CD4-positive, alpha-beta T cell treated with Interleukin-1 beta for 1 hour (primary cell): ENCODE measurements around the gene LPAR2.
A peak's percentile ranks its signal among the peaks of the same experiment; 100 is the strongest.

Experiments
- DNase-seq, 2 donors: peaks; one replicate each; pipeline ENCODE4 v3.0.0-alpha.2; 2020 to 2022

The LPAR2 gene

DNA sequence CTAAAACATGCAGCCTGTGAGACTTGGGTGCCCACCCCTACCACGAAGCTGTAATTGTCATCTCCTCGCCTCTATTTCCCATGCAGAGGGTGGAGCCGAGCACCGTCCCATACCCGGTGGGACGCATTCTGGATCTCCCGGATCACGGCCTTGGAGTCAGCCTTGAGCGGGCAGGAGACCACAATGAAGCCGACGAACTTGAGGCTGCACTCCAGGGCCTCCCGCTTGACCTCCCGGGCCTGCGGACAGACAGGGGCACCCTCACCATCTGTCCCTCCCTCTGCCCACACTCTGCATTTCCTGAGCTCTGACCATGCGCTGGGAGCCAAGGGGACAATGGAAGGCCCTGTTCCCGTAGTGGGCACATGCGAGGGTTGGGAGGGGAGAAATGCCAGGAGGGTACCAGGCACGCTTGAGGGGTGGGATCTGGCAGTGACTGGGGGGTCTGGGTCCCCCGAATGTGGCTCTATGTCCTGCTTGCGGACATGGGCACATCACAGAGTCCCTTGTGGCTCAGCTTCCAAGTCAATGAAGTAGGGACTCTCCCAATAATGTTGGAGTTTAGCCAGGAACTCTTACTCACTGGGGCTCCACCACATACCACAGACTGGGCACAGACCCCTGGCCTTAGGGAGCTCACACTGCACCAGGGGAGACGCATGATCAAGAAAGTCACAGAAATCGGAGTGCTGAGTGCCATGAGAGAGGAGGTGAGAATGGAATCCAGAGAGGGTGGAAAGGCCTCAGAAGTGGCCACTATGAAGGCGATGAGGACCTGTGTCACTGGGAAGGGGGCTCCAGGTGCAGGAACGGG, 24.7 kb upstream of the LPAR2 start:
- DNase-seq: no peak

DNA sequence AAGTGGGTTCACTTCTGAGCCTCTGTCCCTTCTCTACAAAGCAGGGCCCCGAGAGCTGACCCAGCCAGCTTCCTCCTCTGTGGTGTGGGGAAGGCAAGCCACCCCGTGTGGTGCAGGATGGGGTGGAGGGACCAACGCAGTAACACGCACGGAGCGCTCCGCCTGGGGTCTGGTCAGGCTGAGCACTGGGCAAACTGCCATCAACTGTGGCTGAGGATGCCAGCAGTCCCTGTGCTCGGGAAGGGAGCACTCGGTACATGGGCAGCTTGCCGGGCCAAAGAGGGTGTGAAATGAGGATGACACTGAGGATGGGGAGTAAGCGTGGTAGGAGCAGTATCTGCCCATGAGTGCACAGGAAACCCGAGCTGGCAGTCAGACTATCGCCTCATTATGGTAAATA, 23.1 kb upstream of the LPAR2 start:
- DNase-seq: no peak

DNA sequence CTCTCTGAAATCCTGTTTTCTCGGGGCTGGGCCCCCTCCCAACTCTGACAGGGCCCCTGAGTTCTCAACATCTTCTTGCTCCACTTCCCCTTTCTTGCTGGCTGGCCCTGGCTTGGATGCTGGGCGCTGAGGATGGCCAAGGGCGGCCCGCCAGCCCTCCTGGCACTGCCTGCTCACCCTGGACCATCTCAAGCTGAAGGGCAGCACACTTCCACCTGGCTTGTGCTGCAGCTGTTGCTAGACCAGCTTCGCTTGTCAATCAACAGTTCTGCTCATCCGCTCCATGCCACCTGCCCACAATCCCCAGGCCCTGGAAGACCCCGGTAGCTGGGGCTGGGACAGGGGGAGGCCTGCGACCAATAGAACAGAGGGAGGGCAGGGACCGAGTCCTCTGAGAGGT, 22.3 kb upstream of the LPAR2 start:
- DNase-seq: no peak

DNA sequence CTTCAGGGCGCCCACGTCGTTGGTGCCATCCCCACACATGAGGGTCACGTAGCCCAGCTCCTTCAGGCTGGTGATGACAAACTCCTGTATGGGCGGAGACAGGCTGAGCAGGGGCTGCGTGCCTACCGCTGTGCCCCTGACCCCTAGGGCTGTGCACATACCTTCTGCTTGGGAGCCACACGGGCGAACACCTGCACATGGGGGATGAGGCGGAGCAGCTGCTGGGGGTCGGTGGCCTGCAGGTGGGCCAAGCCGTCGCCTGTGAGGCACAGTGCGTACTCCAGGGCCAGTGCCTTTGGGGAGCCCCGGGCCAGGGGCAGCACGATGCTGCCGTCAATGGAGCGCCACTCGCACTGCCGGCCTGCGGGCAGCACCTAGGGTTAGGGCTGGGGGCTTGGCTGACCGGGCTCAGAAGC, 21.6 kb upstream of the LPAR2 start:
- DNase-seq: no peak

DNA sequence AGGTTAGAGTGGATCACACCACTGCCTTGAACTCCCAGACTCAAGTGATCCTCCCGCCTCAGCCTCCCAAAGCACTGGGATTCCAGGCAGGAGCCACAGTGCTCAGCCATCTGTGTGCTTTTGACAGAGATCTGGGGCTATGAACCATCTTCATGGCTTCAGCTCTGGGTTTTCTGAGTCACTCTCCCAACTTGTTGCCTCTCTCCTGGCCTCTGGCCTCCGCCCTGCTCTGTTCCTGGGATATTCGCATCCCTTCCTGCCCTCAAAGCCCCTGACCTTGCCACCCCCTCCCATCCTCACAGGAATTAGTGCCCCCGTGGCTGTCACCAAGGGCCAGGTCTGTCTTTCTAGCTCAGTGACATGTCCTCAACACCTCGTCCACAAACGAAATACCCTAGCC, 21.1 kb upstream of the LPAR2 start:
- DNase-seq: no peak

DNA sequence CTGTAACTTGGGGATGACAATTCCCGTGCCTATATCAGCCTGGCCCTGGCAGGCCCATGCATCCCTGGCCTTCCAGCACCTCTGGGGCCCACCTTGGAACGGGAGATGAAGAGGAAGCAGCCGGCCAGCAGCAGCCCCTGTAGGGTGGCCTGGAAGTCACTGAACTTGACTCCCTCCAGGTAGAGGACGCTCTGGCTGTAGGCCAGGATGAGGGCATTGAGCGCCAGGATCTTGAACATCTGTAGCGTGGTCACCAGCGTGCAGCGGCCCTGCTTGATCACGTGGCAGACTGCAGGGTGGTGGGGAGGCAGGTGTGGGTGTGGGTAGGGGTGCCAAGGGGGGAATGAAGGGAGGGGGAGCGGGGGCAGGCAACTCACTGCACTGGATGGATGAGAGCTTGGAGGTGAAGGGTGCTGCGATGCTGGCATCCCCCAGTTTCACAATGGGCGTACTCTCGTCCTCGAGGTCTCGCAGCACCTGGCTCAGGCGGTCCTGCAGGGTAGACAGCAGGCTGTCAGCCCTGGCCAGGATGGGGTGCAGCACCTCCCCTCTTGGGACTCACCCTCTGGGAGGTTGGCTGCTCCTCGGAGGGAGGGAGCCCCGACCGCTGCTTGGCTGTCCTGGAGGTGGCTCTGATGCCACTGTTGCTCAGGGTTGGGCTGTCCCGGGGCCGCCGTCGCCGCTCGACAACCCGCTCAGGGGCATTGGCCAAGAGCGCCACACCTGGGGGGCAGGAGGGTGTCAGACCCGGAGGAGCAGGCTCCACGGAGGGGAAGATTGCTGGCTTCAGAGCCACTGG, 19.2 kb upstream of the LPAR2 start:
- no peak for DNase-seq

DNA sequence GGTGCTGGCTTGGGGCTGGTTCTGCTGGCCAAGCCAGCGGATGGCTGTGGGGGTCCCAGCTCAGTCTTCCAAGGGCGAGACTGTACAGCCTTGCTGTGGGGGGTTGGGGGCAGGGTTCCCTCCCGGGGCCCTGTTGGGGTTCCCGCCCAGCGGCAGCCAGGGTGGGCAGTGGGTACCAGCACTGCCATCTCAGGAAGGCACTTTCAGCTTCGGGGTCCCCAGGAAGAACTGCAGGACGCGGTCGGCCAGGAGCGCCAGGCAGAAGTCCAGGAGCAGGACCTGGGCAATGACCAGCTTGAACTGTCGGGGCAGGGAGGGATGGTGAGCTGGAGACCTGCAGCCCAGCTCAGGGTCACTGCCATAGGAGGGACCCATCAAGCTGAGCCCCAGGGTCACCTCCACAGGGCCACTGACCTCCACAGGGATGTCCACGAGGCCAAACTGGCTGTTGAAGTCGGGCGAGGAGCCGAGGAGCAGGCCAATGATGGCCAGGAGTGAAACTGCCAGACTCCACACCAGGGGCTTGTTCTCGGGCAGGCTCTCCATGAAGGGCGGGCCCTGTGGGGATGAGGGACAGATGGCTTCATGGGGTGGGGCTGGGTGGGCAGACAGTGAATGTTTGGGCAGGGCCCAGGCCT, 17.3 kb upstream of the LPAR2 start:
- no peak for DNase-seq

DNA sequence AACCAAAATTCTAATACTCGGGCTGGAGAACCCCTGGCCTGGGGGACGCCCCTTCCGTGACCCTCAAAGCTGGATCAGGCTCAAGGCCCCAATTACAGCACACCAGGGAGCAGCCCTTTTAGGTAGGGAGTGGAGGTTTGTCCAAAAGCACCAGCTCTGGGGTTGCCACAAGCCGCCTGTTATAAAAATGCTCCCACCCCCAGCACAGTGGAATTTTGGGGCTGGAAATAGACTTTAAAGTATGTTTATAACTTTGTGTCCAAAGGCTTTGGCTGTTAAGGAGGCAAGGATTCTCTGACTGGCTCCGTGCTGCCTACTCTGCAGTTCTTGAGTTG, 16.0 kb upstream of the LPAR2 start:
- DNase-seq: no peak

DNA sequence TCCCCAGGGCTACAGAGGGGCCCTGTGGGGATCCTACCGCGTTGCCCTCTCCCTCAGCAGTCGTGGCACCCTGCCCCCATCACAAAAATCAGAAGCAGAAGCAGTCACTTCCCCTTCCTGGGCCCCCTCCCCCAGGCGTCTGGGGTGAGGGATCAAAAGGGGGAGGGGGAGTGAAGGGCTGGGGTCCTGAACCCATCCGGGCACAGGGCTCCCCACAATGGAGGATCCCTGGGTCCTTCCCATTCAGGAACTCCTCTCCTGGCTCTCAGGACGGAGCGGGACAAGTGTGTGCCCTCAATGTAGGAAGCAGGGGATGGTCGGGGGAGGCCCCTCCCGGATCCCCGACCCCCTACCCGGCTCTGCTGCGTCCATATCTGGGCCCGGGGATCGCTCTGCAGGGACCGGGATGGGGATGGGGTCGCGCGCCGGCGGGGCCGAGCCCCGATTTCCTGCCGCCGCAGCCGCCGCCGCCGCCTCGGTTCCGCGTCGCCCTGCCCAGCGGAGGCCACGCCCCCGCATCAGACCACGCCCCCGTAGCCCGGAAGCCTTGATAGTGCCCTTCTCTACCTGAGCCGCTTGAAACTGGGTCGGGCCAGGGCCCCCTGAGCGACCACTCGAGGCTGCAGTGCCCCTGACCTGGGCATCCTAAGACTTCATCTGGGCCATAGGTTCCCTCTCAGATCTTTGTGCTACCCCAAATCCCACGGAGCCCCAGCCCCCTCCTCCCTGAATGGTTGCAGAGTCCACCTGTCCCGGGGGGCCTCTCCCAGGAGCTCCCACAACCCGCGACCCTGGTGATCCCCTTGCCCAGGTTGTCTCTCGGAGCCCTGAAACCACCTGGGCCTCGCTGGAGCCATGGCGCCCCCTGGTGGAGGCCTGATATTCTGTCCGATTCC, 15.4 kb upstream of the LPAR2 start, which contains the start of gene GMIP:
TSS of gene GMIP (minus strand) at position 500 of the 896 bp plus-strand sequence. CDS start at position 372, 128 bp downstream.
- DNase-seq: peak; percentile 88 to 91

DNA sequence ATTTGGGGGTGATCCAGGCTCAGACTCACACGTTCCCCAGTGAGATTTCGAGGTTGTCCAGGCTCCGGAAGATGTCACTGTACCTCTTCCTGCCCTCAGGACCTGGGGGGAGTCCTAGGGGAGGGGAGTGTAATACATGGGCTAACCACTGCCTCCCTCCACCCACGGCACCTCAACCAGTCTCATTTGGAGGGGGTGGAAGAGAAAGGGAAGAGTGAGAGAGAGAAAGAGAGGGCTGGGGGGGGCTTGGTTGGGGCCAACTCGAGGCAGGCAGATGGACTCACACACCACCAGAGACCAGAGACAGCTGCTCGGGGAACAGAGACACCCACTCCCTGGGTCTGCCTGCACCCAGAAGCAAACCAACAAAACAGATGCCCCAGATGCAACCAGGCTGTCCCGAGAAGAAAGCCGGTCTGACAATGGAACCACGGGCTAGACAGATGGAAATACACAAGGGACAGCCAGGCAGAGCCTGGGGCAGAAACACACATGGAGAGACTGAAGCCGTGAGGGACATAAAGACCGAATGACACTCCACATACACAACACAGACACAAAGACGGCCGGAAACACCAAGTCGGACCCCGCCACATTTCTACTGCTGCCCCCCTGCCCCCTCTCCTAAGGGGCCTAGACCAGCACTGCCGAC, 14.6 kb upstream of the LPAR2 start:
- peak; percentile 60 to 67 for DNase-seq

DNA sequence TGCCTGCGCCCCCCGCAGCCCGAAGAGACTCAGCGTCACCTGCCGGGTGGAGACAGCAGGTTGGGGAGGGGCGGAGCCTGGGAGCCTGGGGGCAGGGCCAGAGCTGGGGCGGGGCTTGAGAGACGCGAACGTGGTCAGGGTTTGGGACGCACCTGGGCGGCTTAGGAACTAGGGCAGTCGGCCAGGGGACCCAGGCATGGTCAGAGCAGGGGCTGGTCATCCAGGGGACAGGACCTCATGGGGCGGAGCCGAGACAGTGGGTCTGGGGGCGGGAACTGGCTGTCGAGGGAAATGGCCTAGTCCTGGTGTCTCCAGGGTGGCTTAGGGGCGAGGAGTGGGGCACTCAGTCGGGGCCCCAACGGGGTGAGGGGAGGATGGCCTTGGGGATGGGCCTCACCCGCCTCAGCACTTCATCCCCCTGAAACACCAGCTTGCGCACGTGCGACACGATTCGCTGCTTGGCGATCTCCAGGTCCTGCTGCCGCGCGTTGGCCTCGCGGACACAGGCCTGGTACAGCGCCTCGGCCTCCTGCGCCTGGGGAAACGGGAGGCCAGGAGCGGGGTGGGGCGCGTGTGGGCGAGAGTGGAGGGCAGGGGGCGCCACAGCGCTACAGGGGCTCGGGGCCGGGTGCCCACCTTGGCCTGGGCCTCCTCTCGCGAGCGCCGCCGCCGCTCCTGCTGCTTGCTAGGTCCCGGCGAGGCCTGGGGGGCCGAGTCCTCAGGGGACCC, 9.7 kb upstream of the LPAR2 start:
- DNase-seq: no peak

DNA sequence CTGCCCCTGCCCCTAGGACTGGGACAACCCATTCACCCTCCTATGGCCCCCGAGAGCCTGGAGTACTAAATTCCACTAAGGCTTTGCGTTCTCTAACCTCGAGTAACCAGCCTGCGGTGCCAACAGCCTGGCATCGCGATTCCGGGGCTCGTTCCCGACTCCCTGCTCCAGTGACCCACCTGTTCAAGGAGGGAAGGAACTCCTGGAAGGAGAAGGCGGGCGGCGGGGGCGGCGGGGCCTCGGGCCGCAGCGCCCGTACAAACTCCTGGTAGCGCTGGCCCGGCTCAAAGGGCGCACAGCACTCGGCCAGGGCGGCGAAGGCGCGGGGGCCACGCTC, 9.1 kb upstream of the LPAR2 start:
- DNase-seq: no peak

DNA sequence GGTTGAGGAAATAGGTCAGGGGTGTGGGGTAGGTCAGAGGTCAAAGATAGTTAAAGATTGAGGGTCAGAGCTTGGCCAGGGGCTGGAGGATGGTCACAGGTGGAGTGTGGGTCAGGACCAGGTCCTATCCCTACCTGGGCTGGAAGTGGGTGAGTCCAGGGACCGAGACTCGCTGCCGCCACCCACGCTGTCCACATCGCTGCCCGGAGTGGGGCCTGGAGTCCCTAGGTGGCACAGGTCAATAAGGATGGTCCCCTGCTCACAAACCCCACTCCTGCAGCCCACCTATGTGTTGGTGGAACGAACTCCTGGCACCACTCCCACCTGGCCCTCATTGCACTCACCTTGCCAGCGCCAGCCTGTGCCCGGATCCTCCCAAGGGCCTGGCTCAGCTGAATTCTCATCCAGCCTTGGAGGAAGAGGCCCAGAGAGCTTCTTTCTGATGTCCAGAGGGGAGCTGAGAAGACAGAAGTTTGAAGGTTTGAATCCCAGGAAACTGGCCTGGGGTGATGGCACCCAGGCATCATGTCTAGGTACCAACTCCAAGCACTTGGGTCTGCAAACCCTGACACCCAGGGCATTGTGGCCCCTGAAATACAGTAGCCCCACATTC, 8.7 kb upstream of the LPAR2 start:
- no peak for DNase-seq

DNA sequence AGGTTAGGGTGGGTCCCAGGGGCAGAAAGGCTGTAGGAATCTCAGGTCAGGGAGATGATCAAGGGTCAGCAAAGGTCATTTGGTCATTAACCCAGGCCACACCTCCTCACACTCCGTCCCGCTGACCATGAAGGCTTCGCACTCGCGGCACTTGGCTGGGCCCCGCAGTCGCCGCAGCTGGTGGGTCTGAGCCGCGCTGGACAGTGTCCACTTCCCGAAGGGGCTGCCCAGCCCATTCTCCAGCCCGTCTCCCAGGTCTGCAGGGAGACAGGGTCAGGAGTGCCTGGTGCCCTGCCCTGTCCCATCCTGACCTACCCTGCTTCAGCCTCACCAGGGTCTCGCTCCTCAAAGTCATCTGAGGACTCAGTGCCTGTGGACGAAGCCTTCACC, 7.3 kb upstream of the LPAR2 start:
- no peak for DNase-seq

DNA sequence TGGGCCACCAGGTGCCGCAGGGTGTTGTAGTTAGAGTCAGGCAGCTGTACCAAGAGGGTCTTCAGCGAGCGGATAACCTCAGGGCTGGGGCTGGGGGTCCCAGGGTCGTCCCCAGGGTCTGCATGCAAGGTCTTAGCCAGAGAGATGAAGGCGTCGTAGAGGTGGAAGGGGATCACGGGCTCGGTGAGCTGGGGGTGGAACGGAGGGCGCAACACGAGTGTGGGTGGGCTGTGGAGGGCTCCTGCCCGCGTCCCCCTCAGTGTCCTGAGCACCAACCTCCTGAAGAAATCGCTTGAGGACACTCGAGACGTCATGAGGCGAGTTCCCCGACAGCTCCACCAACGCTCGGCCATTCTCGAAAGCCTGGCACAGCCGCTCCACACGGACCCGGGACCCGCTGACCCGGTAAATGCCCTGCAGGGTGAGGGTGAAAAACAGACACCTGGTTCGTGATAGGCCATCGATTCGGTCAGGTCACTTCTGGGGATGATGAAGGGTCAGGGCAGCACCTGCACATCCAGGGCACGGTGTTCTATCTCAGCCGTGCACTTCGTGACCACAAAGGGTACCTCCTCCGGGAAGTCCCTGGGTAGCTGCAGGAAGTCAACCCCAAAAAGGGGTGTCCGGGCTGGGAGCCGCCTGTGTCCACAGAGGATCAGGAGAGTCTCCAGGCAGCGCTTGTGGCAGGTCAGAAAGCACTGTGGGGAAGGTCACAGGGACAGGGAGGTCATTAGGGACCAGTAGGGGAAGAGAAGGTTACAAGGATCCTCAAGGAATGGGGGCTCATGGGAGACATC, 6.7 kb upstream of the LPAR2 start:
- no peak for DNase-seq

DNA sequence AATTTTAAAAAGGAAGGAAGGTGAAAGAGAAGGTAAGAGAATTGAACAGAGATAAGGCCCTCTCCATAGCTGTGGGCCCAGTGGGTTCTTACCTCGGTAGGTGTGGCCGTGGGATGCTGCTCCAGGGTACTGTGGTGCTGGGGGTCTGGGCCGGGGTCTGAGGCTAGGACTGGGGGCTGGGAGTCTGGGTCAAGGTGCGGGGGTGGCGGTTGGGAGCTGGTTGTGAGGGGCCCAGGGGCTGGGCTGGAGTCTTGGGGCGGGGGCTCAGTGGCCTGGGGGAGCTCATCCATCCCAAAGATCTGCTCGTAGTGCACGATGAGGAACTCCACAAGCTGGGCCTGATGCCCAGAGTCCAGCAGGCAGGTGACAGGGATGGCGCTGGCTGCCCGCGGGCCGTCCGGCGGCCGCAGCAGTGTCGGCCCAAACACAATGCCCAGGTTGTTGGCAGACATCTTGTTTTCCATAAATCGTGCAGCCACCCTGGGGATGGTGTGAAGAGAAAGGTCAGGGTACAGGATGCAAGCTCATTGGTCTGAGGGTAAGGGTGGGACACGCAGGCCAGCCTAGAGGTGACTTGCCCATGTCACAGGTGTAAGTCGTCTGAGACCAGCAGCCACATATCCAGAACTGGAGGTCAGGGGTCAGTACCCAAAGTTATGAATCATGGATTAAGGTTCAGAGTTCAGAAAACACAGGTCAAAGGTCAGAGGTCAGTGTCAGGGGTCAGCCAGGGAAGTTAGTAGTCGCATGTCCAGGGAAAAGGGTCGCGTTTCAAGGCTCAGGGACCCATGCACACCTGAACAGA, 5.9 kb upstream of the LPAR2 start:
- DNase-seq: no peak

DNA sequence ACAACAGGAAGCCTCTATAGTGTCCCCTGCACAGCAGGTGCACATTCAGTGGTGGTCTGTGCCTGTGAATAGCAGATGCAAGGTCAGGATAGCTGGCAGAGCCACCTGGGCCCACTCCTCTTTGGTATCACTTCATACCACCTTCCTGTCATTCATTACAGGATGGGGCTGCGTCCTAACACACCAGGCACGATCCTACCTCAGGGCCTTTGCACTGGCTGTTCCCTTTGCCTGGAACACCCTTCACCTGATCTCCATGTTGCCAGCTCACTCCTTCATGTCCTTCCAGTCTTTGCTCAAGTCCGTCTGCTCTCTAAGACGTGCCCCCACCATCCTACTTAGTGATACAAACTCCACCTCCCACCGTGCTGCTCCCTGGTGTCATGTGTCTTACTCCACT, 4.6 kb upstream of the LPAR2 start:
- DNase-seq: no peak

DNA sequence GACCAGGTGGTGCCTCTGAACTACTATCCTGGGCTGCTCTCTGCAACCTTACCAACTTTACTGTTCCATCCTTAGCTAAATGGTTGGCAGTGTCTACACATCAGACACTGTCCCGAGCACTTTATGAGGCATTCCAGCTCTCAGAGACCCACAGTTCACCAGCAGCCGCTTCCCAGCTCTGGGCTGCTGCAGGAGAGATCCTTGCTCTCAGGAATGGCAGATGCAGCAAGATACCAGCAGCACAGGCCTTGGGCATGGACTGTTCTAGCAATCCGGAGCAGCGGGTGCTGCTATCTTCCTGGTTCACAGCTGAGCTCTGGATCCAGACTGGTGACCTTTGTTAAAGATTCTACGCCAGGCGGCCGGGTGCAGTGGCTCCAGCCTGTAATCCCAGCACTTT, 3.3 kb upstream of the LPAR2 start:
- no peak for DNase-seq

DNA sequence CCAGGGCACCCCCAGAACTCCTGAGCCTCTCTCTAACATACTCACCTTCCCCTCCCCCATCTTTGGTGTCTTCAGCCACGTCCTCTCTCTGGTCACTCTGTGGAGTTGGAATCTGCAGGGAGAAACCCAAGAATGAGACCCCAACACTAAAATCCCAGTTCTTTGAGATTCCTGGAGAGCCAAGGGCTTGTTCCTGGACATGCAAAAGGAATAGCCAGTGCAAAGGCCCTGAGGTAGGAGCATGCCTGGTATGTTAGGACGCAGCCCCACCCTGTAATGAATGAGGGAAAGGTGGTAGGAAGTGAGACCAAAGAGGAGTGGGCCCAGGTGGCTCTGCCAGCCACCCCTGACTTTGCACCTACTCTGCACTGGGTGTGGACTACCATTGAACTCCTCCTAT, 2.4 kb upstream of the LPAR2 start:
- no peak for DNase-seq

DNA sequence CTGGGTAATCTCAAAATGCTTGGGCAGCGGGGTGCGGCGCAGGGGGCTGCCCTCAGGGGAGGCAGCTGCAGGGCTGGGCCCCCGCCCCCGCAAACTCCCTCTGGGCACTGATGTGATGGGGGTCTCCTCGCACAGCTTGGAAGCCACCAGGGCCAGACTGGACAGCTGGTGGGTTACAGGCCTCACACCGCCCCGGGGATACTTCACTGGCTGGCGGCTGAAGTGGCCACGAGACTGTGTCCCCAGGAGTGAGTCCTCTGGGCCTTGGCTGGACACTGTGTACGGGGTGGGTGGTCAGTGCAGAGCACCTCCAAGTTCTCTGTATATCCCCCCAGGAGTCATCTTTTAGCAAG, 2.0 kb upstream of the LPAR2 start:
- DNase-seq: no peak
